Measurements from ENCODE around the gene FAM78B. TPM values are rescaled to one million over a fixed set of nuclear protein-coding genes. Genes with fewer than 3 reads are reported as not detected.

The FAM78B gene
- total RNA-seq, 2 donors from 2014 or later, result 3.7 to 11.0 TPM

DNA sequence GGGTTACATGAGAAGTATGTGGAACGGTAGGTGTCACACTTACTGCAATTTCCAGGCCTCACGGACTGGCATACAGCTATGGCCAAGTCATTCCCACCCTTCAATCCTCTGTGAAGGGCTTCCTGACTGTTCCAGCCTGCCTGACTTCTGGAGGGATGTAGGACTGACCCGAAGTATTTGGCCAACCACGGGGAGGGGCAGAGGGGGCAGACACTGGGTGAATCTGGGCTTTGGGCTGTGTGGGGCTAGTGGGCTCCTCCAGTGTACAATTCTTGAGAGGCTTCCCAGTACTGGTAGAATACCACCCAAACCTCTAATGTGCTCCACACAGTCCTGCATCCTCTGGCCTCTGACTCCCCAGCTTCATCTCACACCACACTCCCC, 78.2 kb downstream of the FAM78B start:
- no peaks in the 10 kb centered on the region for H3K9me3 ChIP-seq
- H3K27me3 ChIP-seq (replicated peaks; ENCODE audit: insufficient read depth), result no peaks in the 10 kb centered on the region
- no peak for TF ChIP-seq POLR2AphosphoS5 (IDR thresholded peaks at IDR 0.05)
- TF ChIP-seq, protein P1, sequence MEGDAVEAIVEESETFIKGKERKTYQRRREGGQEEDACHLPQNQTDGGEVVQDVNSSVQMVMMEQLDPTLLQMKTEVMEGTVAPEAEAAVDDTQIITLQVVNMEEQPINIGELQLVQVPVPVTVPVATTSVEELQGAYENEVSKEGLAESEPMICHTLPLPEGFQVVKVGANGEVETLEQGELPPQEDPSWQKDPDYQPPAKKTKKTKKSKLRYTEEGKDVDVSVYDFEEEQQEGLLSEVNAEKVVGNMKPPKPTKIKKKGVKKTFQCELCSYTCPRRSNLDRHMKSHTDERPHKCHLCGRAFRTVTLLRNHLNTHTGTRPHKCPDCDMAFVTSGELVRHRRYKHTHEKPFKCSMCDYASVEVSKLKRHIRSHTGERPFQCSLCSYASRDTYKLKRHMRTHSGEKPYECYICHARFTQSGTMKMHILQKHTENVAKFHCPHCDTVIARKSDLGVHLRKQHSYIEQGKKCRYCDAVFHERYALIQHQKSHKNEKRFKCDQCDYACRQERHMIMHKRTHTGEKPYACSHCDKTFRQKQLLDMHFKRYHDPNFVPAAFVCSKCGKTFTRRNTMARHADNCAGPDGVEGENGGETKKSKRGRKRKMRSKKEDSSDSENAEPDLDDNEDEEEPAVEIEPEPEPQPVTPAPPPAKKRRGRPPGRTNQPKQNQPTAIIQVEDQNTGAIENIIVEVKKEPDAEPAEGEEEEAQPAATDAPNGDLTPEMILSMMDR (IDR thresholded peaks at IDR 0.05), result no peak
- no peak for TF ChIP-seq POLR2A (IDR thresholded peaks at IDR 0.05)
- DNase-seq (ENCODE audit: low spot score), result no peak
- H3K27ac ChIP-seq, result no peak overlapping the region
- no peak overlapping the region for H3K4me3 ChIP-seq
- no peaks in the 10 kb centered on the region for H3K36me3 ChIP-seq
- intact Hi-C loops (cut with DNase I), result no loop called here
- H3K4me1 ChIP-seq (replicated peaks), result no peaks in the 10 kb centered on the region
- WGBS, result 72% methylated on average over 4 of the region's 4 CpGs

- TF ChIP-seq, protein P1 (IDR thresholded peaks at IDR 0.05), result no peak
- no peak for TF ChIP-seq POLR2A (IDR thresholded peaks at IDR 0.05)
- no peak for TF ChIP-seq POLR2AphosphoS5 (IDR thresholded peaks at IDR 0.05)
- no peak for DNase-seq (ENCODE audit: low spot score)
- no peak overlapping the region for H3K4me3 ChIP-seq
Measured at GRCh38 chr1:166087734-166088571, 78.8 kb downstream of the FAM78B start.

GRCh38 chr1:166086113-166086883, 80.5 kb downstream of the FAM78B start:
- no peaks in the 10 kb centered on the region for H3K9me3 ChIP-seq
- H3K36me3 ChIP-seq, result no peaks in the 10 kb centered on the region
- H3K4me1 ChIP-seq (replicated peaks), result no peaks in the 10 kb centered on the region
- no peaks in the 10 kb centered on the region for H3K27me3 ChIP-seq (replicated peaks; ENCODE audit: insufficient read depth)
- H3K27ac ChIP-seq, result no peak overlapping the region
- WGBS, result 44% methylated on average over 6 of the region's 6 CpGs
- no peak for DNase-seq (ENCODE audit: low spot score)
- intact Hi-C loops (cut with DNase I), result no loop called here
- no peak for TF ChIP-seq POLR2A (IDR thresholded peaks at IDR 0.05)
- TF ChIP-seq POLR2AphosphoS5 (IDR thresholded peaks at IDR 0.05), result no peak
- TF ChIP-seq, protein P1 (IDR thresholded peaks at IDR 0.05), result no peak
- no peak overlapping the region for H3K4me3 ChIP-seq

More at GRCh38 chr1:166087734-166088571, 78.8 kb downstream of the FAM78B start:
- H3K9me3 ChIP-seq, result no peaks in the 10 kb centered on the region
- no peaks in the 10 kb centered on the region for H3K27me3 ChIP-seq (replicated peaks; ENCODE audit: insufficient read depth)
- no peaks in the 10 kb centered on the region for H3K36me3 ChIP-seq
- no peaks in the 10 kb centered on the region for H3K4me1 ChIP-seq (replicated peaks)
- no peak overlapping the region for H3K27ac ChIP-seq
- intact Hi-C loops (cut with DNase I), result no loop called here
- WGBS, result 93% methylated on average over 8 of the region's 8 CpGs

- no peaks in the 10 kb centered on the region for H3K9me3 ChIP-seq
- 79% methylated on average over 2 of the region's 3 CpGs for WGBS
Measured at GRCh38 chr1:166084613-166085012, 82.2 kb downstream of the FAM78B start.

More at GRCh38 chr1:166084613-166085012, 82.2 kb downstream of the FAM78B start:
- Histone ChIP-seq H3K27me3 (replicated peaks; ENCODE audit: insufficient read depth) (no peaks in the 10 kb centered on the region), H3K27ac (no peak overlapping the region), H3K4me3 (no peak overlapping the region), H3K4me1 (replicated peaks) (no peaks in the 10 kb centered on the region), H3K36me3 (no peaks in the 10 kb centered on the region)
- intact Hi-C loops (cut with DNase I), result no loop called here
- no peak for DNase-seq (ENCODE audit: low spot score)
- TF ChIP-seq, protein P1 (IDR thresholded peaks at IDR 0.05), result no peak
- TF ChIP-seq POLR2A (IDR thresholded peaks at IDR 0.05) (no peak), POLR2AphosphoS5 (IDR thresholded peaks at IDR 0.05) (no peak)
